Smooth muscle cell (in vitro differentiated cells): ENCODE measurements around the gene BARHL1. TPM values are rescaled to one million over a fixed set of nuclear protein-coding genes. Genes with fewer than 3 reads are reported as not detected.

Source experiments
- DNase-seq: peaks from one replicate; lab custom pipeline; 2025; ENCODE audit not compliant: unreplicated experiment; lab: John Stamatoyannopoulos, UW
- H2AFZ ChIP-seq: fragments of 200-600 bp; sonication (generic); 2 replicates; pipeline ENCODE4 v1.6.0; 2016; ENCODE audit warnings: antibody characterized with exemption, low read depth, mild to moderate bottlenecking
- H3F3A ChIP-seq: fragments of 200-600 bp; sonication (generic); 2 replicates; pipeline ENCODE4 v1.6.0; 2017; ENCODE audit warnings: antibody characterized with exemption, low read depth
- H3K27ac ChIP-seq: fragments of 200-600 bp; sonication (generic); 2 replicates; pipeline ENCODE4 v1.5.1; 2016; ENCODE audit warnings: low read depth, mild to moderate bottlenecking
- H3K27me3 ChIP-seq: fragments of 200-600 bp; sonication (generic); 2 replicates; pipeline ENCODE4 v1.6.1; 2016; ENCODE audit warnings: low read depth, mild to moderate bottlenecking
- H3K36me3 ChIP-seq: fragments of 200-600 bp; sonication (generic); 2 replicates; pipeline ENCODE4 v1.5.1; 2016; ENCODE audit warnings: low read depth
- H3K4me1 ChIP-seq: fragments of 200-600 bp; sonication (generic); 2 replicates; pipeline ENCODE4 v1.5.1; 2016; ENCODE audit warnings: low read depth
- H3K4me2 ChIP-seq: fragments of 200-600 bp; sonication (generic); 2 replicates; pipeline ENCODE4 v1.6.0; 2016; ENCODE audit warnings: mild to moderate bottlenecking
- H3K4me3 ChIP-seq: fragments of 200-600 bp; sonication (generic); 2 replicates; pipeline ENCODE4 v1.5.1; 2016; ENCODE audit warnings: mild to moderate bottlenecking
- H3K79me2 ChIP-seq: fragments of 200-600 bp; sonication (generic); 2 replicates; pipeline ENCODE4 v1.6.0; 2016; ENCODE audit warnings: low read depth, mild to moderate bottlenecking
- H3K9ac ChIP-seq: fragments of 200-600 bp; sonication (generic); 2 replicates; pipeline ENCODE4 v1.6.0; 2016; ENCODE audit warnings: low read depth
- H3K9me3 ChIP-seq: fragments of 200-600 bp; sonication (generic); replicated peaks from 2 replicates; pipeline ENCODE4 v1.5.1; 2016; ENCODE audit warnings: low read depth
- H4K20me1 ChIP-seq: fragments of 200-600 bp; sonication (generic); 2 replicates; pipeline ENCODE4 v1.6.0; 2016; ENCODE audit warnings: low read depth
- CTCF ChIP-seq: fragments of 200-600 bp; sonication (generic); IDR thresholded peaks from 2 replicates; pipeline ENCODE4 v1.5.1; 2017; ENCODE audit warnings: borderline replicate concordance, mild to moderate bottlenecking, antibody characterized with exemption; ENCODE audit not compliant: insufficient read depth, poor library complexity, severe bottlenecking
- WGBS: methylation state at CpG from one replicate; pipeline ENCODE4 v1.1.7; 2016; ENCODE audit warnings: low lambda C conversion rate; 5-methylcytosine and 5-hydroxymethylcytosine counted together
- polyA plus RNA-seq: library from polyadenylated mRNA; unstranded; fragments of >200 nt; fragmentation: Nextera tagmentation; extraction: Ambion mirVana; gene quantifications from 2 replicates; pipeline ENCODE4 v1.2.1, GENCODE V29; 2016
- total RNA-seq: library from RNA; depleted of rRNA; stranded (reverse); fragments of >200 nt; gene quantifications from 2 replicates; pipeline ENCODE4 v1.2.3, GENCODE V29; 2014

The BARHL1 gene
- total and polyA plus RNA-seq, 2 experiments from 2014 or later: 0.24 TPM; not detected in 1

- WGBS: 86% methylated on average over 21 of the region's 21 CpGs
- no peak overlapping the region for H3K4me2 ChIP-seq
- H3K4me1 ChIP-seq: peaks cover 19% of the 10 kb centered on the region
- no peaks in the 10 kb centered on the region for H3K36me3 ChIP-seq
- H3K79me2 ChIP-seq: no peaks in the 10 kb centered on the region
- no peak overlapping the region for H3K4me3 ChIP-seq
- no peaks in the 10 kb centered on the region for H4K20me1 ChIP-seq
- no peaks in the 10 kb centered on the region for H3K27me3 ChIP-seq
- H3K27ac ChIP-seq: no peak overlapping the region
- H3F3A ChIP-seq: no peaks in the 10 kb centered on the region
- no peak for DNase-seq
- no peak overlapping the region for H3K9ac ChIP-seq
- TF ChIP-seq CTCF: no peak
- H2AFZ ChIP-seq: no peak overlapping the region
- H3K9me3 ChIP-seq: no peaks in the 10 kb centered on the region
These were observed 34.3 kb upstream of the BARHL1 start for GRCh38 chr9:132547976-132548730.

GRCh38 chr9:132548751-132549640, 33.4 kb upstream of the BARHL1 start:
- Histone ChIP-seq H2AFZ (no peak overlapping the region), H3F3A (no peaks in the 10 kb centered on the region), H3K27ac (no peak overlapping the region), H3K27me3 (no peaks in the 10 kb centered on the region), H3K9ac (no peak overlapping the region), H4K20me1 (no peaks in the 10 kb centered on the region), H3K9me3 (no peaks in the 10 kb centered on the region), H3K36me3 (no peaks in the 10 kb centered on the region), H3K4me3 (no peak overlapping the region), H3K4me2 (no peak overlapping the region), H3K4me1 (peaks cover 19% of the 10 kb centered on the region), H3K79me2 (no peaks in the 10 kb centered on the region)
- no peak for TF ChIP-seq CTCF
- DNase-seq: no peak
- WGBS: 68% methylated on average over 17 of the region's 17 CpGs

DNA sequence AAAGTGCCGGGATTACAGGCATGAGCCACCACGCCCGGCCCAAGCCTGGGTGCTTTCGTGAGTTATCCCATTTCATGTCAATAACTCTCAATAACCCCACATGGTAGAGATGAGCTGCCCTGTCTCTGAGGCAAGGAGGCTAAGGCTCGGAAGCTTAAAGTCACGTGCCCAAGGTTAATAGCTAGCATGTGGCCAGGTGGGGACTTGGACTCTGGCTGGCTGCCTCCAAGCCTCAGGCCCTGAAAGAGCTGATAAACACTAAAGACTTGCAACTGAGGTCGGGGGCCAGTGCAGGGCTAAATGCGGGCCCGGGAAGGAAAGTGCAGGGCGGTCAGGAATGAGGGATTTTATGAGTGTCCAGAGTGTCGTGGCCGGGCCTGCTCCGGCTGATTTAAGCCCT, 30.9 kb upstream of the BARHL1 start:
- no peak for DNase-seq

More for the DNA sequence above, 30.9 kb upstream of the BARHL1 start:
- WGBS: 46% methylated on average over 13 of the region's 13 CpGs
- no peaks in the 10 kb centered on the region for H3F3A ChIP-seq
- H3K9ac ChIP-seq: no peak overlapping the region
- no peak overlapping the region for H3K27ac ChIP-seq
- no peaks in the 10 kb centered on the region for H4K20me1 ChIP-seq
- TF ChIP-seq CTCF: no peak
- H3K4me3 ChIP-seq: no peak overlapping the region
- H3K4me1 ChIP-seq: peaks cover 26% of the 10 kb centered on the region
- H3K27me3 ChIP-seq: peaks cover 11% of the 10 kb centered on the region
- no peak overlapping the region for H3K4me2 ChIP-seq
- no peaks in the 10 kb centered on the region for H3K9me3 ChIP-seq
- no peak overlapping the region for H2AFZ ChIP-seq
- H3K36me3 ChIP-seq: no peaks in the 10 kb centered on the region
- no peaks in the 10 kb centered on the region for H3K79me2 ChIP-seq
